ENCODE data around the gene FXN.

GRCh38 chr9:69137311-69137710 lies 101.8 kb downstream of the FXN start:
- TF ChIP-seq CTCF (IDR thresholded peaks at IDR 0.05) (no peak), EP300 (IDR thresholded peaks at IDR 0.05) (no peak), POLR2A (IDR thresholded peaks at IDR 0.05) (no peak)
